Lung (tissue), 13 donors: ENCODE data around the gene PLPPR1. TPM values are rescaled to one million over a fixed set of nuclear protein-coding genes. Genes with fewer than 3 reads are reported as not detected.
A peak's percentile ranks its signal among the peaks of the same experiment; 100 is the strongest.

Experiments used
- ATAC-seq: fragments of 200-7000 bp; cut with Tn5 transposase; one replicate; pipeline ENCODE4 v1.9.1; 2020; ENCODE audit warnings: moderate number of reproducible peaks; ENCODE audit not compliant: insufficient read depth, low FRiP score
- DNase-seq, 3 donors: peaks; one replicate each; pipeline ENCODE4 v3.0.0-alpha.2; 2013 to 2017
- H3K27ac ChIP-seq, 2 donors: one replicate each; pipeline ENCODE4 v1.5.1; 2013; ENCODE audit warnings: mild to moderate bottlenecking in 2 of 2, moderate library complexity in 2 of 2, control low read depth in 1 of 2, inconsistent platforms in 1 of 2, low read depth in 1 of 2, low read length in 1 of 2
- H3K27me3 ChIP-seq, 3 donors: one replicate each; pipeline ENCODE4 v1.5.1; 2013; ENCODE audit warnings: low read length in 2 of 3; ENCODE audit not compliant: control insufficient read depth in 3 of 3, insufficient read depth in 3 of 3
- H3K36me3 ChIP-seq, 4 donors: one replicate each; pipeline ENCODE4 v1.5.1; 2013; ENCODE audit warnings: low read length in 4 of 4, mild to moderate bottlenecking in 1 of 4, moderate library complexity in 1 of 4; ENCODE audit not compliant: control insufficient read depth in 4 of 4, insufficient read depth in 4 of 4
- H3K4me1 ChIP-seq, 5 donors: one replicate each; pipeline ENCODE4 v1.5.1; 2013; ENCODE audit warnings: low read length in 5 of 5, mild to moderate bottlenecking in 2 of 5, moderate library complexity in 1 of 5; ENCODE audit not compliant: control insufficient read depth in 5 of 5, insufficient read depth in 5 of 5
- H3K4me3 ChIP-seq: one replicate; pipeline ENCODE4 v1.5.1; 2013; ENCODE audit warnings: mild to moderate bottlenecking, control low read depth, moderate library complexity
- H3K9ac ChIP-seq, 2 donors: one replicate each; pipeline ENCODE4 v1.5.1; 2013; ENCODE audit warnings: low read length in 2 of 2, control low read depth in 1 of 2; ENCODE audit not compliant: insufficient read depth in 1 of 2
- H3K9me3 ChIP-seq, 4 donors: one replicate each; pipeline ENCODE4 v1.5.1; 2013; ENCODE audit warnings: low read length in 3 of 4, mild to moderate bottlenecking in 1 of 4, moderate library complexity in 1 of 4; ENCODE audit not compliant: control insufficient read depth in 4 of 4, insufficient read depth in 3 of 4
- CTCF ChIP-seq: IDR thresholded peaks from 2 replicates; pipeline ENCODE4 v1.5.1; 2012; ENCODE audit warnings: mild to moderate bottlenecking; ENCODE audit errors: control extremely low read depth, extremely low read depth
- WGBS, 2 donors: extraction: QIAGEN DNeasy Blood & Tissue Kit; methylation state at CpG; one replicate each; pipeline ENCODE4 v1.1.7; 2013; 5-methylcytosine and 5-hydroxymethylcytosine counted together
- polyA plus RNA-seq, 2 donors: library from polyadenylated mRNA; stranded (reverse); fragments of 200-250 nt; gene quantifications; one replicate each; pipeline ENCODE4 v1.2.1, GENCODE V29; 2013
- small RNA-seq: library from RNA; depleted of rRNA; stranded (forward); fragments of <200 nt; gene quantifications from one replicate; pipeline ENCODE3, GENCODE V24; 2014; ENCODE audit warnings: low replicate concordance
- total RNA-seq, 2 donors: library from RNA; depleted of rRNA in 1 of 2; stranded (reverse); fragments of >200 nt in 1 of 2; gene quantifications; one replicate each; pipeline ENCODE4 v1.2.1, GENCODE V29; 2014 to 2021
- donor health status: control.
- donor health status: control.
- donor health status: Bipolar disorder and iron deficiency.
- donor health status: healthy.
- donor health status: DM: yes; HTN: yes; CAD: no.

PLPPR1 gene
- total and polyA plus RNA-seq, 4 donors: 0.91 to 8.4 (median 3.7) TPM

GRCh38 chr9:101372327-101373118, 344.0 kb downstream of the PLPPR1 start:
- peaks cover 0 to 1% (median 0%) of the 10 kb centered on the region in 4 donors for H3K9me3 ChIP-seq
- ATAC-seq (no peak), DNase-seq (peak in 1 of 3 donors; percentile 14)
- H3K9ac ChIP-seq: no peak overlapping the region
- no peaks in the 10 kb centered on the region for H3K36me3 ChIP-seq
- peaks cover 0 to 10% (median 0%) of the 10 kb centered on the region in 5 donors for H3K4me1 ChIP-seq
- no peaks in the 10 kb centered on the region for H3K27me3 ChIP-seq
- H3K27ac ChIP-seq: no peak overlapping the region
- no peak for TF ChIP-seq CTCF
- H3K4me3 ChIP-seq: no peak overlapping the region
- 63 to 71% methylated on average over 2 of the region's 2 CpGs for WGBS, 2 donors

Small RNAs within 50 kb of the gene (small RNA-seq; reads per million reads assigned to genes)
- gene RF00322: not detected
